Activated CD8-positive, alpha-beta T cell treated with anti-CD3 and anti-CD28 coated beads, Interleukin-2, amount 10 ng/mL, durations not matched to agents 7 days and 5 days (primary cell): ENCODE measurements around the gene RASGRP3. TPM values are rescaled to one million over a fixed set of nuclear protein-coding genes. Genes with fewer than 3 reads are reported as not detected.

ENCODE experiments used
- ATAC-seq: fragments of 150-1000 bp; cut with Tn5 transposase; one replicate; pipeline ENCODE4 v1.10.0; 2021; ENCODE audit warnings: moderate library complexity
- CTCF ChIA-PET: fragments of 350-600 bp; sonication (Branson Sonifier 250); formaldehyde crosslinking; loops from one replicate; lab custom pipeline; 2021; ENCODE audit warnings: antibody characterized with exemption; lab: Charles Lee
- POLR2A ChIA-PET: fragments of 350-600 bp; sonication (Branson Sonifier 250); formaldehyde crosslinking; loops from one replicate; lab custom pipeline; 2021; ENCODE audit warnings: antibody characterized with exemption; lab: Charles Lee
- DNase-seq: peaks from one replicate; pipeline ENCODE4 v3.0.0-alpha.2; 2020
- H3K27ac Mint-ChIP-seq: one replicate; pipeline ENCODE4 v1.8.0; 2021; ENCODE audit warnings: mild to moderate bottlenecking, mixed read lengths
- H3K27me3 Mint-ChIP-seq: one replicate; pipeline ENCODE4 v1.8.0; 2021; ENCODE audit warnings: low read depth, mixed read lengths
- H3K36me3 Mint-ChIP-seq: one replicate; pipeline ENCODE4 v1.8.0; 2021; ENCODE audit warnings: low read depth, mixed read lengths
- H3K4me1 Mint-ChIP-seq: one replicate; pipeline ENCODE4 v1.8.0; 2021; ENCODE audit warnings: low read depth, mixed read lengths
- H3K4me3 Mint-ChIP-seq: one replicate; pipeline ENCODE4 v1.8.0; 2021; ENCODE audit warnings: mild to moderate bottlenecking, mixed read lengths
- H3K9me3 Mint-ChIP-seq: one replicate; pipeline ENCODE4 v1.8.0; 2022; ENCODE audit warnings: mixed read lengths; ENCODE audit not compliant: insufficient read depth
- total RNA-seq, 2 experiments: library from RNA; stranded (reverse); gene quantifications; one replicate each; pipeline ENCODE4 v1.2.3, GENCODE V29; 2021

The RASGRP3 gene
- total RNA-seq, 2 experiments from 2014 or later = 3.7 to 4.0 TPM

DNA sequence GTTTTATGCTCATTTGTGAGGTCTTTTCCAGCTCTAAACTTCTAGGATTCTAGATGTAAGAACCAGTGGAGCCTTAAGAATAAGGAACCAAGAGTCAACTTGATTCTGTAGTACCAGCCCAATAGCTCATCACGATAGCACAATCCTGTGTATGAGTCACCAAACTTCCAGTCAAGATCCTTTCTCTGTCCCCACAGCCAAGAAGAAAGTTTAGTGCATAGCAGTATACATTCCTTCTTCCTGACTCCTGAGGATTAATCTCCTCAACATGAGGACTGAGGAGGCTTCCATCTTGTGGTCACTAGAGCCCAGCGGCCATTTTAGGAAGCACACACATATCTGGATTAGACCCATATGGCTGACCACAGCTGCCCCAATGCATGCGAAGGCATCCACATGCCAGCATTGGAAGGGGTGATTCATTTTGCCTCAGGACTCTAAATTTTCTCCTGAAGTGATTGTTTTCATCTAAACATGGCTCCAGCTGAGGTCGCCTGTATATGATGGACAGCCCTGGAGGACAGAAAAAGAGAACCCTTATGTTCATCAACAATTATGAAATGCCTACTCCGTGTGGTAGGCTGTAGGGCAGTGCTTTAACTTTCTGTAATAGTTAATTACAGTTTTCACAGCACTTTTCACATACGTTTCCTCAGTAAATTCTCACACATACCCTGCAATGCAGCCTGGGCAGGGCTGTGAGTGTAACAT lies 53.5 kb downstream of the RASGRP3 start:
- Mint-ChIP-seq H3K27me3 (no peaks in the 10 kb centered on the region), H3K9me3 (no peaks in the 10 kb centered on the region), H3K4me1 (peaks cover 15% of the 10 kb centered on the region), H3K36me3 (peaks cover 6% of the 10 kb centered on the region), H3K27ac (no peak overlapping the region), H3K4me3 (no peak overlapping the region)
- POLR2A ChIA-PET = no interaction called here
- CTCF ChIA-PET = no interaction called here
- no peak for ATAC-seq
- DNase-seq = no peak

DNA sequence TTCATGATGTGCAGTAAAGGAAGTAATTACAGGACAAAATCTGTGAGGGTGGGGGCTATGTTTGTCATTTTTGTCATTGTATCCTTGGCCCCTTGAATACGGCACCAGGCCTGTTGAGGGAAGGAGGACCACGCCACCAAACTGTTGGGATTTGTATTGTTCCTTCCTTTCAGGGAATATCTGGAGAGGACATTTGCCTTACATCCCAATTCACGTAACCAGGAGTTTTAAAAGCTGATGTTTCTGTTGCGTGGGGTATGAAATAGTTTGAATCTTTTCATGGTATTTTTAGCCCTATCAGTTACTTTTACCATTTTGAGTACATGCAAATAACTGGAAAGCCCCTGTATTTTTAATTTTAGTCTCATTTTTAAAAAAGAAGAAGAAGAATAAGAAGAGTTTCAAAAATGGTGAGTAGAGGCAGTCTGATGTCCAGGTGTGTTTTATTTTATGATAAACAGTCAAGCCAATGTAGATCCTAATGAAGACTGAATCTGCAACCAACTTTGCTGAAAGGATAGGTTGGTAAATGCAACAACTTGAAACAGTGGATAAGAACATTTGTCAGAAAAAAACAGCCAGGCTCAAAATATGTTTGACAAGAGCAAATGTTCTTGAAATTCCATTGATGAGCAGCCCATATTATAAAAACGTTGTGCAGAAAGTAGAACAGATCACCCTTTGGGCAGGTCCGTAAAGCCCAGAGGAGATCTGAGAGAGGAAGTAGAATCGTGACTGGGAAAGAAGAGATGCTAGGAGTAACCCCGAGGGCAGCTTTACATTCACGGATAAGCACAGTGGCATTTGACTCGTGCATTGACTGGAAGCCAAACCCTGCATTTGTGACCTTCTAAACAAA lies 54.5 kb downstream of the RASGRP3 start:
- H3K9me3 Mint-ChIP-seq = no peaks in the 10 kb centered on the region
- no peak for ATAC-seq
- H3K36me3 Mint-ChIP-seq = peaks cover 6% of the 10 kb centered on the region
- ChIA-PET CTCF (interaction anchor here (2.2 kb wide), 1 partner anchor 55 kb away, joined by 7 read pairs; the partner anchor contains the start of gene RASGRP3), POLR2A (no interaction called here)
- no peak overlapping the region for H3K4me3 Mint-ChIP-seq
- peaks cover 12% of the 10 kb centered on the region for H3K4me1 Mint-ChIP-seq
- no peak overlapping the region for H3K27ac Mint-ChIP-seq
- no peaks in the 10 kb centered on the region for H3K27me3 Mint-ChIP-seq
- no peak for DNase-seq

DNA sequence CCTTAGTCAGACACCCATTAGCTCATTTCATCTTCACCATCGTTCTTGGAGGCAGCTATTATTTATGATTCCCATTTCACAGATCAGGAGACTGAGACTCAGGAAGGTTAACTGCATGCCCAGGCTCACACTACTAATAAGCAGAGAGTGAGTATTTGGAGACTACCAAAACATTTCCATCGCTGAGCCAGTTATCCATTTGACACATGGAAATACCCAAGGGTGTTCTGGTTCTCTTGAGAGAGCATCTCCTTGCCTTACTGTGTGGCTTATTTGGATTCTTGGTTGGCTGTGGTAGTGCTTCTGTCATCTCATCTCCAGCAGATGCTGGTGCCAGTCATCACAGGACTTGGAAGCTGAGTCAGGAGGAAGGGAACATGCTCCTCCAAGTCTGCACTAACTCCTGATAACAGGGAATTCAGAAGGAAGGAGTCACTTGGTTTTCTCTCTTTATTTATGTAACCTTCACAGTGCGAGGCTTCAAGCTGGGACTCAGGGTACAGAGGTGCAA lies 55.2 kb downstream of the RASGRP3 start:
- Mint-ChIP-seq H3K27ac (no peak overlapping the region), H3K9me3 (no peaks in the 10 kb centered on the region), H3K4me1 (peaks cover 5% of the 10 kb centered on the region), H3K27me3 (no peaks in the 10 kb centered on the region), H3K36me3 (peaks cover 6% of the 10 kb centered on the region), H3K4me3 (no peak overlapping the region)
- no peak for ATAC-seq
- POLR2A ChIA-PET = no interaction called here
- DNase-seq = no peak
- CTCF ChIA-PET = interaction anchor here (2.2 kb wide), 1 partner anchor 55 kb away, joined by 7 read pairs; the partner anchor contains the start of gene RASGRP3

DNA sequence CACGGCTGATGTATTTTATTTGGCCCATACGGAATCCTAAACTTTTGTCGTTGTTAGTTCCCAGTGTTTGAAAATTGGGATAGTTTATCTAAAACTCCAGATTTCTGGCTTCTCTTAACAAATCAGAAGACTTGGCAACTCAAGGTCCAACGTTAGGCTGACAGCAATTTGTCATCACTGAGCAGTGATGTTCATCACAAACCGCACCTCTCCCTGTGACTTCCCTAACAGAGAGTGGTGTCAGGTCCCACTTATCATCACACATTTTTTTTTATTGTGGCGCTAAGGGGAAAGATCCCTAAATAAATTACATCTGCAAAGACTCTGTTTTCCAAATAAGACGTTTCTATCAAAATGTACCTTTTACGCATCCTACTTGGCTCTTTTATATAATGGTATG lies 55.7 kb downstream of the RASGRP3 start:
- ChIA-PET POLR2A (no interaction called here), CTCF (interaction anchor here (2.2 kb wide), 1 partner anchor 56 kb away, joined by 7 read pairs; the partner anchor contains the start of gene RASGRP3)
- ATAC-seq = no peak
- DNase-seq = no peak
- Mint-ChIP-seq H3K27ac (no peak overlapping the region), H3K9me3 (no peaks in the 10 kb centered on the region), H3K4me3 (no peak overlapping the region), H3K27me3 (no peaks in the 10 kb centered on the region), H3K4me1 (peaks cover 3% of the 10 kb centered on the region), H3K36me3 (peaks cover 6% of the 10 kb centered on the region)

DNA sequence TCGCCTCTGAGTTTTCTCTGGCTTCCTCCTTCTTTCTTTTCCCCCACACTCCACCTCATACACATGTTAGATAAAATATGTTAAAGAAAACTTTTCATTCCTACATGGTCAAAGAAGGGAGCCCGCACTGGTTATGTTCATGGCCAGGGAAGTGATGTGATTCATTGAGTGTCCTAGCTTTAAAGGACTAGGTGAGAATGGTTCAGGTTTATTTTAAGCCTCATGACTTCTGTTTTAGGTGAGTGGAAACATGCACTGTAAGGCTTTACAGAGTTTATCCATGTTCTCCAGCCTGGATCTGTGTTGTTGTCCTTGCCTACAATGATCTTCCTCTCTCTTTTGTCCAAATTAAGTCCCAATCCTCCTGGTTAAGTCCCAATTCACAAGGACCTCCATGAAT lies 56.5 kb downstream of the RASGRP3 start:
- Mint-ChIP-seq H3K9me3 (no peaks in the 10 kb centered on the region), H3K27me3 (no peaks in the 10 kb centered on the region), H3K36me3 (peaks cover 2% of the 10 kb centered on the region), H3K27ac (no peak overlapping the region), H3K4me3 (no peak overlapping the region), H3K4me1 (peaks cover 2% of the 10 kb centered on the region)
- CTCF ChIA-PET = interaction anchor here (2.2 kb wide), 1 partner anchor 57 kb away, joined by 7 read pairs; the partner anchor contains the start of gene RASGRP3
- POLR2A ChIA-PET = no interaction called here
- ATAC-seq = no peak
- DNase-seq = no peak

DNA sequence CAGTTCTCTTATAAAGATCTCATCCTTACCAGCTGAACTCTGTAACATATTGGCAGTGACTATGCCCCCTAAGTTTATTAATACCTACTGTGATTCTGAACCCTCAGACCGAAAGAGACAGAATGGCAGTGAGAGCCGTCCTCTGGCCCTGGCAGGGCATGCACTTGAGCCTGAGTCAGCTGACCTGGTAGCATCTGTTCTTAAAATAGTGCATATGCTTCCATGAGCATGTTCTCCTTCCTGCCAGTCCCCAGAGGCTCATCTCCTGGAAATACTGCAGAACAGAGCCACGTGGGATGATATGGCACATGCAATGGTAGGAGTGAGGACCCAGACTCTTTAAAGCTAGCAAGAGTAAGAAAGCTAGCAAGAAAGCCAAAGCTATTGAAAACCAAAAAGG lies 59.0 kb downstream of the RASGRP3 start:
- Mint-ChIP-seq H3K4me1 (no peaks in the 10 kb centered on the region), H3K9me3 (no peaks in the 10 kb centered on the region), H3K36me3 (no peaks in the 10 kb centered on the region), H3K27ac (no peak overlapping the region), H3K4me3 (no peak overlapping the region), H3K27me3 (no peaks in the 10 kb centered on the region)
- DNase-seq = no peak
- CTCF ChIA-PET = no interaction called here
- ATAC-seq = no peak
- POLR2A ChIA-PET = no interaction called here

DNA sequence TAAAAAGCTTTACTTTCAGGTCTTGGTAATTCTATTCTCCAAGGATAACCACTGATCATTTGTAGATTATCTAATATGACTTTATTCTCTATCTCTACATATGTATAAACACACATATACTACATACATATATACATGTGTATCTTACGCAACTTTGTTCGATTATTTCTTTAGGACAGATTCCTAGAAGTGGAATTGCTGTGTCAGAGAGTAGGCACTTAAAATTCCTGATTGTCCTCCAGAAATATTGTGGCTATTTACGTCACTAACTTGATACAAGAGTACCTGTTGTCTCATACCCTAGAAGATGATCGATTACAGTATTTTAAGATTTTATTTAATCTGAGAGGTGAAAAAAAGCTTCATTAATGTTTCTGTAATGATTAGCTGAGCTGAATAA lies 64.8 kb downstream of the RASGRP3 start:
- Mint-ChIP-seq H3K36me3 (no peaks in the 10 kb centered on the region), H3K4me1 (no peaks in the 10 kb centered on the region), H3K27me3 (no peaks in the 10 kb centered on the region), H3K27ac (no peak overlapping the region), H3K4me3 (no peak overlapping the region), H3K9me3 (no peaks in the 10 kb centered on the region)
- no peak for DNase-seq
- ChIA-PET POLR2A (no interaction called here), CTCF (no interaction called here)
- no peak for ATAC-seq

DNA sequence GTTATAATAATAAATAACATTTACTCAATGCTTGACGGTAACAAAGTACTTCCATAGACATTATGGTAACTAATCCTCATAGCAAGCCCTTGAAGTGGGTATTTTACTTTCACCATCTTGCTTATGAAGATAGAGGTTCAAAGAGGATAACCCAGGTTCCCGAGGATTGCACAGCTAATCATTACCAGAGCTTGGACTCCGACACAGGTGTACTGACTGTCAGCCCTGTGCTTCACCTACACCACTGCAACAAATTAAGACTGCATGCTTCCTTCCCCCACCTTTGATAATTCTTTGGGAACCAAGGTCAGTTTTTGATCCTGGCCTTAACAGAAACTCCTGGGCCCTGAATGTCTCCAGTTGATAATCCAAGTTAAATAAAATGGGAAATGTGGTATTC lies 73.8 kb downstream of the RASGRP3 start:
- Mint-ChIP-seq H3K27me3 (no peaks in the 10 kb centered on the region), H3K9me3 (no peaks in the 10 kb centered on the region), H3K4me1 (peaks cover 6% of the 10 kb centered on the region), H3K36me3 (peaks cover 1% of the 10 kb centered on the region), H3K27ac (no peak overlapping the region), H3K4me3 (no peak overlapping the region)
- ChIA-PET POLR2A (no interaction called here), CTCF (no interaction called here)
- DNase-seq (no peak), ATAC-seq (no peak)

DNA sequence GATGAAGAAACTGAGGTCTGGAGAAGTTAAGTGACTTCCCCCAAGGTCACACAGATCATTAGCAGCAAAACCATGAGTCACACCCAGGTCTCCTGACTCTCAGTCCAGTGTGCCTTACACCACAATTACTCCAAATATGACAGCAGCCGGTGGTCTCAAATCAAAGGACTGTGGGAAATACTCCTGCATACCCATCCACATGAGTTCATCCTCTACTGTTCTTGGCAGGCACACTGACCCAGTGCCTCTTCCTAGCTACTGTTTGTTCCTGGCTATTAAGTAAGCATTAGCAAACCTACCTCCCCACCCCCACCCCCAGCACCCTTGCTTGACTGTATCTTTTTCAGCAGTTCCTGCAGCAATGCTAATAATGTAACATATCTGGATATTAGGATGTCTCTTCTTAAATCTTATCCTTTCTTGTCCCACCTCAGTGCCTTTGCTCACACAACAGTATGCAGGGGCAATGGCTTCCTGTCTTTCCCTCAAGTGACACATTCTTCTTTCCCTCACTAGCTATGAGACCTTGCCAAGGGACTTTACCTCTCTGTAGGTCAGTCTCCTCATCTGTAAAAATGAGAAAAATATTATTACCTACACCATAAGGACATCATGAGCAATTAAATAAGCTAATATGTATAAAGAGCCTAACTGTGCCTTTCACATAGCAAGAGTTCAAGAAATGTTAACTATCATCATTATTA lies 76.5 kb downstream of the RASGRP3 start:
- POLR2A ChIA-PET = no interaction called here

DNA sequence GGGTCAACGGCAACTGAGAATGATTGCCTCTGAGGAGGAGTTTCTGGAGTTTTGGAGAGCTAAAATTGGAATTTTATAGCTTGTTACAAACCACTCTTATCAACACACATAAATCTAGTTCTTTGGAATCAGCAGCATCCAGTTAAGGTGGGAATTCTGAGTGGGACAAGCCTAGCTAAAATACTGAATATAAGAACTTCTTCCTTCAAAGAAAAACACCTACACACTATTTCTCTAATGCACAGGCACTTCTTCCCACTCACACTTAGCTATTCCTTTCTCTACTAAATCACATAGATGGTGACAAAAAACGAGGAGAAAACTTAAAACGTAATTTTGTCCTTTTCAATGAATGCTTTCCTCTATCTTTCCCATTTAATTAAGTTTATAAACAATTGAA lies 79.2 kb downstream of the RASGRP3 start:
- POLR2A ChIA-PET = no interaction called here
- ATAC-seq (no peak), DNase-seq (no peak)
- H3K9me3 Mint-ChIP-seq = no peaks in the 10 kb centered on the region
- no peak overlapping the region for H3K27ac Mint-ChIP-seq
- no peak overlapping the region for H3K4me3 Mint-ChIP-seq
- peaks cover 6% of the 10 kb centered on the region for H3K4me1 Mint-ChIP-seq
- CTCF ChIA-PET = interaction anchor here (1.0 to 1.1 kb wide), 2 partner anchors 27 to 176 kb away, joined by 3 read pairs; no protein-coding TSS in a partner anchor
- H3K27me3 Mint-ChIP-seq = no peaks in the 10 kb centered on the region
- peaks cover 1% of the 10 kb centered on the region for H3K36me3 Mint-ChIP-seq

More for the DNA sequence above, 76.5 kb downstream of the RASGRP3 start:
- no peaks in the 10 kb centered on the region for H3K27me3 Mint-ChIP-seq
- DNase-seq (no peak), ATAC-seq (no peak)
- H3K9me3 Mint-ChIP-seq = no peaks in the 10 kb centered on the region
- H3K36me3 Mint-ChIP-seq = peaks cover 1% of the 10 kb centered on the region
- CTCF ChIA-PET = no interaction called here
- no peak overlapping the region for H3K4me3 Mint-ChIP-seq
- H3K27ac Mint-ChIP-seq = no peak overlapping the region
- H3K4me1 Mint-ChIP-seq = peaks cover 6% of the 10 kb centered on the region

DNA sequence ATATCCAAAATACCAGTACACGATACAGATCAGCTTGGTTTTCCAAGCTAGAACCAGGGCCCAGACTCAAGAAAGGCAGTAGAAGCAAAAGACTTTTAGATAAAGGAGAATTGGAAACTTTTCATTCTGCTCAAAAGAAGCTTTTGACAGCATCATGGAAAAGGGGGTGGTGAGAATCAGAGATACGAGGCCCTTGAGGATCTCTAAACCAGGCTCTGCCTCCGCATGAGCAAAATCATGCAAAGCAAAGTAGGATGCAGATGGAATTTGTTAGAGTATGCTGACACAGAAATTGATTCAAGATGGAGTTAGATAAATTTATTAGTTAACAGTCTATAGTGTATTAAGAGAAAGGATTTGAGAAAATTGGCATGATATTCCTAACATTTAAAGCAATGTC lies 82.9 kb downstream of the RASGRP3 start:
- no peak for ATAC-seq
- Mint-ChIP-seq H3K9me3 (no peaks in the 10 kb centered on the region), H3K4me1 (peaks cover 6% of the 10 kb centered on the region), H3K4me3 (no peak overlapping the region), H3K27me3 (no peaks in the 10 kb centered on the region), H3K36me3 (peaks cover 3% of the 10 kb centered on the region), H3K27ac (no peak overlapping the region)
- CTCF ChIA-PET = no interaction called here
- DNase-seq = no peak
- POLR2A ChIA-PET = no interaction called here
